Right atrium auricular region (tissue), 2 donors: ENCODE measurements around the gene C5AR1. TPM values are rescaled to one million over a fixed set of nuclear protein-coding genes. Genes with fewer than 3 reads are reported as not detected.
"Not testable (repeated sequence)": the region's sequence is repeated elsewhere in the genome, so short reads cannot be mapped to it uniquely, and the experiment has no call there.

Source experiments
- DNase-seq: peaks from one replicate; pipeline ENCODE4 v3.0.0-alpha.2; 2019; ENCODE audit warnings: low spot score
- H3K27ac ChIP-seq, 2 donors: fragments of 200-600 bp; sonication (generic); 1 replicate in 1 of 2; 2 replicates in 1 of 2; pipeline ENCODE4 v1.5.1; 2016 to 2019
- H3K27me3 ChIP-seq, 2 donors: fragments of 200-600 bp; sonication (generic); one replicate each; pipeline versions ENCODE4 v1.5.1 to v1.6.0; 2017 to 2019
- H3K36me3 ChIP-seq: fragments of 200-600 bp; sonication (generic); one replicate; pipeline ENCODE4 v1.5.1; 2016
- H3K4me1 ChIP-seq, 2 donors: fragments of 200-600 bp; sonication (generic); one replicate each; pipeline versions ENCODE4 v1.5.1 to v1.6.0; 2017 to 2019
- H3K4me3 ChIP-seq, 2 donors: fragments of 200-600 bp; sonication (generic); 1 replicate in 1 of 2; 2 replicates in 1 of 2; pipeline ENCODE4 v1.5.1; 2017 to 2019; ENCODE audit warnings: mild to moderate bottlenecking in 1 of 2, moderate library complexity in 1 of 2
- H3K9me3 ChIP-seq, 2 donors: fragments of 200-600 bp; sonication (generic); one replicate each; pipeline ENCODE4 v1.5.1; 2019
- CTCF ChIP-seq, 2 donors: fragments of 200-600 bp; sonication (generic); IDR thresholded peaks; one replicate each; pipeline ENCODE4 v1.5.1; 2019; ENCODE audit warnings: antibody characterized with exemption in 2 of 2
- total RNA-seq, 2 donors: library from RNA; depleted of rRNA; stranded (reverse); fragments of >200 nt; gene quantifications; one replicate each; pipeline ENCODE4 v1.1.0, GENCODE V29; 2016

Gene C5AR1
- total RNA-seq, 2 donors from 2014 or later: 4.6 to 14.3 TPM

GRCh38 chr19:47358936-47359335 is 49.3 kb downstream of the C5AR1 start:
- H3K9me3 ChIP-seq: no peaks in the 10 kb centered on the region
- TF ChIP-seq CTCF (IDR thresholded peaks at IDR 0.05): no peak
- H3K36me3 ChIP-seq: peaks cover 99% of the 10 kb centered on the region
- H3K4me1 ChIP-seq: no peaks in the 10 kb centered on the region
- no peak overlapping the region for H3K27ac ChIP-seq
- H3K27me3 ChIP-seq: no peaks in the 10 kb centered on the region
- no peak for DNase-seq
- H3K4me3 ChIP-seq: no peak overlapping the region

- Histone ChIP-seq H3K4me3 (no peak overlapping the region), H3K4me1 (no peaks in the 10 kb centered on the region), H3K27ac (no peak overlapping the region), H3K27me3 (no peaks in the 10 kb centered on the region), H3K36me3 (peaks cover 98% of the 10 kb centered on the region), H3K9me3 (no peaks in the 10 kb centered on the region)
- DNase-seq: no peak
- no peak for TF ChIP-seq CTCF (IDR thresholded peaks at IDR 0.05)
Observed at GRCh38 chr19:47362321-47362720, 52.7 kb downstream of the C5AR1 start.

DNA sequence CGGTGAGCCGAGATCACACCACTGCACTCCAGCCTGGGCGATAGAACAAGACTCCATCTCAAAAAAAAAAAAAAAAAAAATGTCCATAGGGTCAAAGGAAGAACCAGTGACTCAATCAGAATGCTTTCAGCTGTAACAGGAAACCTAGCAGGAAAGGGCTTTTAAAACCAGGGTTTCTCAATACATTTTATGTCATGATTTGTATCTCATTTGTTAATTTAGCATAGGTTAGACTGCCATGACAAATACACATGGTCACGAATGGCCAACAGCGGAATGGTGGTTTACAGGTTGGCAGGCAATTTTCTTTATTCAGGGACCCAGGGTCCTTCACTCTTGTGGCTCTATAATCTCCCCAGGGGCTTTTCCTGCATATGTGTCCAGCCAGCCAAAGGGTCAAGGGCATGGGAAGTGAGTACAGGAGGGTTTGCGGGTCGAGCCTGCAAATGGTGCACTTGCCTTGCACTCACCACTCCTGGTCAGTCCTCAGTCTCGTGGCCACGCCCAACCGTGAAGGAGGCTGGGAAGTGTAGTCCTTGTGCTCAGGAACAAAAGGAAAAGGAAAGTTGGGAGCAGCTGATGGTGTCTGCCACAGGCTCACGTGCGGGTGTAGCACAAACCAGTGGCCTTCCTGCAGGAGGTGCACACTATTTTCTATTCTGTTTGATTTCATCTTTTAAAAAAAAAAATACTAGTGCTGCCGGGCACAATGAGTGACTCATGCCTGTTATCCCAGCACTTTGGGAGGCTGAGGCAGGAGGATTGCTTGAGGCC is 54.3 kb downstream of the C5AR1 start:
- Histone ChIP-seq H3K4me3 (no peak overlapping the region), H3K36me3 (peaks cover 88% of the 10 kb centered on the region), H3K9me3 (no peaks in the 10 kb centered on the region), H3K27me3 (no peaks in the 10 kb centered on the region), H3K4me1 (no peaks in the 10 kb centered on the region), H3K27ac (no peak overlapping the region)
- DNase-seq: no peak
- no peak for TF ChIP-seq CTCF (IDR thresholded peaks at IDR 0.05)

DNA sequence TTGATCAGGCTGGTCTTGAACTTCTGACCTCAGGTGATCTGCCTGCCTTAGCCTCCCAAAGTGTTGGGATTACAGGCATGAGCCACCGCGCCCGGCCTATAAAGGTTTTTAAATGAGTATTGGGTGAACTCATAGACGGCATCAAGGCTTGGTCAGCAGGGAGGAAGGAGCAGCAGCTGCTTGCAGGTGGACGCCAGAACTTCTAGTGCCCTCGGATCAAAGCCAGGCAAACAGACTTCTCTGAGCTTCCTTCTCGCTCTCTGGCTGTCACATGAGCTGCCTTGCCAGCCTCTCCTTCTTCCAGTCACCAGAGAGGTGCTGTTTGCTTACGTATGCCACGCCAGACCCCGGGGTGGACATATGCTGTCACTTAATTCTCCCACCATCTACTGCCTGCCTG is 55.8 kb downstream of the C5AR1 start:
- not testable (repeated sequence) for H3K27me3 ChIP-seq, H3K9me3 ChIP-seq, H3K27ac ChIP-seq, H3K4me3 ChIP-seq, DNase-seq, H3K4me1 ChIP-seq
- peaks cover 88% of the 10 kb centered on the region for H3K36me3 ChIP-seq

GRCh38 chr19:47370045-47370611 is 60.5 kb downstream of the C5AR1 start:
- Histone ChIP-seq H3K4me3 (no peak overlapping the region), H3K36me3 (peaks cover 83% of the 10 kb centered on the region), H3K4me1 (no peaks in the 10 kb centered on the region), H3K9me3 (no peaks in the 10 kb centered on the region), H3K27ac (no peak overlapping the region), H3K27me3 (no peaks in the 10 kb centered on the region)
- no peak for TF ChIP-seq CTCF (IDR thresholded peaks at IDR 0.05)
- no peak for DNase-seq

GRCh38 chr19:47371261-47371660 is 61.6 kb downstream of the C5AR1 start:
- no peak overlapping the region for H3K27ac ChIP-seq
- DNase-seq: no peak
- no peak overlapping the region for H3K4me3 ChIP-seq
- no peaks in the 10 kb centered on the region for H3K27me3 ChIP-seq
- H3K36me3 ChIP-seq: peaks cover 83% of the 10 kb centered on the region
- no peak for TF ChIP-seq CTCF (IDR thresholded peaks at IDR 0.05)
- no peaks in the 10 kb centered on the region for H3K4me1 ChIP-seq
- no peaks in the 10 kb centered on the region for H3K9me3 ChIP-seq

Other genes starting within 250 kb of the C5AR1 start
- gene ZC3H4, start 196.1 kb upstream of the C5AR1 start, total RNA-seq: 10 to 100 TPM; 15.4 to 18.0 TPM
- 10 to 100 TPM; 43.7 to 48.7 TPM for gene SAE1, start 179.0 kb upstream of the C5AR1 start, total RNA-seq
- gene BBC3, start 78.7 kb upstream of the C5AR1 start, total RNA-seq: 1 to 10 TPM; 2.5 to 2.9 TPM
- gene CCDC9, start 53.3 kb upstream of the C5AR1 start, total RNA-seq: 10 to 100 TPM in 1 of 2 donors, 1 to 10 TPM in 1; 9.2 to 11.9 TPM
- 1 to 10 TPM; 1.9 to 7.0 TPM for gene INAFM1, start 35.0 kb upstream of the C5AR1 start, total RNA-seq
- 1 to 10 TPM; 1.1 to 3.3 TPM for gene C5AR2, start 22.3 kb downstream of the C5AR1 start, total RNA-seq
- gene DHX34, start 39.5 kb downstream of the C5AR1 start, total RNA-seq: 1 to 10 TPM; 5.1 to 8.2 TPM
- gene MEIS3, start 109.7 kb downstream of the C5AR1 start, total RNA-seq: 1 to 10 TPM; 6.3 to 9.2 TPM
- under 1 TPM; 0.28 to 0.37 TPM for gene SLC8A2, start 162.0 kb downstream of the C5AR1 start, total RNA-seq
- gene KPTN, start 174.4 kb downstream of the C5AR1 start, total RNA-seq: 1 to 10 TPM; 2.8 to 2.9 TPM
- gene NAPA, start 205.2 kb downstream of the C5AR1 start, total RNA-seq: 100 to 1,000 TPM; 127 to 213 TPM